ENCODE data around the gene IFT57.
"Not testable (repeated sequence)": the region's sequence is repeated elsewhere in the genome, so short reads cannot be mapped to it uniquely, and the experiment has no call there.

Gene IFT57

DNA sequence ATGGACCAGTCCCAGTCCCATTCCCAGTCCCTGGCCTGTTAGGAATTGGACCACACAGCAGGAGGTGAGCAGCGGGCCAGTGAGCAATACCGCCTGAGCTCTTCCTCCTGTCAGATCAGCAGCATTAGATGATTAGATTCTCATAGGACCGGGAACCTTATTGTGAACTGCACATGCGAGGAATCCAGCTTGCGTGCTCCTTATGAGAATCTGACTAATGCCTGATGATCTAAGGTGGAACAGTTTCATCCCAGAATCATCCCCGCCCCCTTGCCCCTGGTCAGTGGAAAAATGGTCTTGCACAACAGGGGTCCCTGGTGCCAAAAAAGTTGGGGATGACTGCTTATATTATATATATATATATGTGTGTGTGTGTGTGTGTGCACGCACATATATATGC lies 63.1 kb downstream of the IFT57 start:
- DNase-seq (ENCODE audit: low spot score), result no peak

DNA sequence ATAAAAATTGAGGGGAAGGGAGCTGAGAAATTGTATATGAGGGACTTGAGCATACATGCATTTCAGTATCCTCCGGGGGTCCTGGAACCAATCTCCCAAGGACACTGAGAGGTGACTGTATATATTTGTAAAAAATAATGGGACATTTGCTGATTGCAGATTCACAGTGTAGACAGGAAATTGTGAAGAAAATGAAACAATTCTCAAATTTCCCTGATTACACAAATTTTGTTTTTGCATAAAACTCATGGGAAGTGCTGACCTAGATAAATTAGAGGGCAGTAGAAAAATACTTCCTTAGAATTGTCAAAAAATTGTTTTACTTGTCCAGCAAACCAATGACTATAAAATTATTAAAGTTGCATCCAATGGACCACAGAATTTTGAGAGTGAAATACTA lies 64.0 kb downstream of the IFT57 start:
- DNase-seq (ENCODE audit: low spot score), result no peak

DNA sequence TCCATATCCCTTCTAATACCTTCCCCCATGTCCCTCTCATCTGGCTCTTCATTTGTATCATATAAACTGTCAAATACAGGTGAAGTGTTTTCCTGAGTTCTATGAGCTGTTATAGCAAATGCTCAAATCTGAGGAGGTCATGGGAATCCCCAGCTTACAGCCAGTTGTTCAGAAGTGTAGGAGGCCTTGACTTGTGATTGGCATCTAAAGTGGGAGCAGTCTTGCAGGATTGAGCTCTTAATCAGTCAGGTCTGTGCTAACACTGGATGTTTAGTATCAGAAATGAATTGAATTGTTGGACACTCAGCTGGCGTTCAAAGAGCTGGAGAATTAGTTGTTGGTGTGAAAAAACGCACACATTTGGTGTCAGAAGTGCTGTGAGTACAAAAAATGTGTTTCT lies 65.0 kb downstream of the IFT57 start:
- DNase-seq (ENCODE audit: low spot score), result no peak

DNA sequence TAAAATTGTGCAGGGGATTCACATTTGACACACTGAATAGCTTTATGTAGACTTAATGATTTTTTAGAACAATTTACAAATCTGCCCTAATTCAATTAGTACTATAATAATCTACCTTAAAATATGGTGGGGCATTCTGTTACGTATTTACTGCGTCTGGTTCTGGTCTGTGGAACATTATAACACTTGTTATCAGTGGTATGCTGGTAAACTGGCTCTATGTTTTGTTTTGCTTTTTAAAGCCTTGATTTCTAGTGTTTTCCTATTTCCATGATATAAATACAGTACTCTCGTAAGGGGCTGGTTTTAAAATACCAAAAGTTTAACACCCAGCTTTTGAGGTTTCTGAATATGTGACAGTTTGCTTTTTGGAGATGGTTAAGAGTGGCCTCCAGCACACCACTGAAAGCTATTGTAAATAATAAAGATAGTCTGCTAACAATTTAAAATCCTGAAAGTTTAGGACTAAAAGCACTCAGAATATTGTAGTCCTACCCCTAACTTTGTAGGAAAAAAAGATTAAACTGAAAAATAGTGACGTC lies 65.8 kb downstream of the IFT57 start:
- DNase-seq (ENCODE audit: low spot score), result no peak

DNA sequence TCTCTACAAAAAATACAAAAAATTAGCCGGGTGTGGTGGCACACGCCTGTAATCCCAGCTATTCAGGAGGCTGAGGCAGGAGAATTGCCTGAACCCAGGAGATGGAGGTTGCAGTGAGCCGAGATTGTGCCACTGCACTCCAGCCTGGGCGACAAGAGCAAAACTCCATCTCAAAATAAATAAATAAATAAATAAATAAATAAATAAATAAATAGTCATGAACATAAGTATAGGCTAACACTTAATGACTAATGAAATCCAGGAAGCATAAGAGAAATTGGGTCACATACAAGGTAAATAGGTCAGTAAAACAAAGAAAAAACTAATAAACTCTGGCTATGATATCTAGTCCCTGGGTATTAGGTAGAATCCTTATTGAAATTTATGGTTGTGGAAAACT lies 66.6 kb downstream of the IFT57 start:
- DNase-seq (ENCODE audit: low spot score), result not testable (repeated sequence)

DNA sequence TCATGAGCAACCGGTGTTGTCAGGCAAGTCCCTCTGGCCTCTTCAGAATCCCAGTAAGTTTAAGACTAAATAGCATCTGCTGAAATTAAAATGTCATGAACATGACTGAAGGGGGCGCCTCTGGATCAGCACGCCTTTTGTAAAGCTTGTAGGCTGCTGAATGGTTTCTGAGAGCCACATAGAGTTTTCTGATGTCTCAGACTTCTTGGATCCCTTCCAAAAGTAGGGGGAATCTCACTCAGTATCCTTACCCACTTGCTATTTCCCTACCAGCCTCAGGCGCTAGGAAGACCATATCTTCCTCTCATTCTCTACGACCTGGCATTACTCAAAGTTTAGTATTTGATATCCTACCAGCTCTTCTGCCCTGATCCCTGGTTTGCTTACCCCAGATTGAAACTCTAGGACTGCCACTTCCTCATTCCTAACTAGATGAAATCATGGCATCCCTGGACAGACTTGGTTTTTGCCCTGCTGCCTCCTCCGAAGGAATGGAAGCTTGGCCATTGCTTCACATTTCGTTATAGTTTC lies 68.7 kb downstream of the IFT57 start:
- peak; percentile 37 for DNase-seq (ENCODE audit: low spot score)

DNA sequence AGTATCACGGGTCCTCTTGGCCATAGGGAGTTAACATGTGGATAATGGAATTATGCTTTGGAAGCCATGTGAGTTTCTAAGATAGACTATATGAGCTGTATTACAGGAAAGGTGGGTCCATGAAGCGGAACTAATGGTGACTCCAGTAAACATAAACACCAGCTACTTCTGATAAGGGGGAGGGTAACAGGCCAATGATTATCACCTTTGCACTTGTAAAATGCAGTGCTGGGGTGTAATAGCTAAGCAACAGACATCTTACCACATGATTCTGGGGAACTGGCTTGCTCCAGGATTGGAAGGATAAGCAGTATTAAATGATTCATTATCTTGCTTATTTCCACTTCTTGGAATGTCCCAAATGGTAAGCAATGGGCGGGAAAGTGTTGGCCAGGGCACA lies 70.0 kb downstream of the IFT57 start:
- no peak for DNase-seq (ENCODE audit: low spot score)

DNA sequence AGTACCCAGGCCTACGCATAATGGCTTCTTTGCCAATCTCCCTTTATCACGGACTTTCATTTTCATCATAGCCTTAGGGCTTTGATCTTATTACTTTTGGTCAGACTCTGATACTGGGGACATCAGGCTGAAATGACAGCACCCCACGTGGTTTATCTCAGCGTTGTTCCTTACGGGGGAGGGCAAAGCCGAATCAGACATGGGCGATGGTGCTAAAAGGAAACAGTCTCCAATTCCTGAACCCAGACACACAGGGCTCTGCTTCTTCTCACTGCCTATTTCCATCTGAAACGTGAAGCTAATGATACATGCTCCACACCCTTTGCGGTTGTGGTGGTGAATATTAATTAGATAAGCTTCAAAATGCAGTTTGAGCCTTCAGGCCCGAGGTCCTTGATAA lies 72.0 kb downstream of the IFT57 start:
- no peak for DNase-seq (ENCODE audit: low spot score)

DNA sequence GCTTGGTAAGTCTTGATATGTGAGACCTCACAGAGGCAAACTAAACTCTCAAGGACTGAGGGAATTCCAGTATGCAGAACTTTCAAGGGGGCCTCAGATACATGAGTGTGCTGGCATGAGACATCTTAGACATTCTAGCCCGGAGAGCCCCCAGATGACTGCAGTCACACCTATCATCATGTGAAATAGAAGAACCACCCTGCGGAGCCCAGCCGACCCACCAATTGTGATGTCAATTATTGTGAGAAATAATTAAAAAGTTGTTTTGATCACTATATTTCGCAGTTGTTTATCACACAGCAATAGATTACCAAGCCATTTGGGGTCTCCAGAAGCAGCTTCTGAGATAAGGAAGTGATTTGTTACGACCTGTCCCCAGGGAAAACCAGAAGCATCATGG lies 76.1 kb downstream of the IFT57 start:
- no peak for DNase-seq (ENCODE audit: low spot score)

DNA sequence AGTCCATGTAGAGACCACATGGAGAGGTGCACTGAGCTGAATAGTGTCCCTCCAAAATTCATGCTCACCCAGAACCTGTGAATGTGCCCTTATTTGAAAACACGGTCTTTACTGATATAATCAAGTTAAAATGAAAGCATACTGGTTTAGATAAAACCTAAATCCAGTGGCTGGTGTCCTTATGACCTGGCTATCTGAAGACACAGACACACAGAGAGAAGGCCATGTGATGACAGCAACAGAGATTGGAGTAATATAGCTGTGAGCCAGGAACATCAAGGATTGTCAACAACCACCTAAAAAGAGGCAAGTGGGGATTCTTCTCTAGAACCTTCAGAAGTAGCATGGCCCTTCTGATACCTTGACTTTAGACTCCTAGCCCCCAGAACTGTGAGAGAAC lies 76.6 kb downstream of the IFT57 start:
- no peak for DNase-seq (ENCODE audit: low spot score)

DNA sequence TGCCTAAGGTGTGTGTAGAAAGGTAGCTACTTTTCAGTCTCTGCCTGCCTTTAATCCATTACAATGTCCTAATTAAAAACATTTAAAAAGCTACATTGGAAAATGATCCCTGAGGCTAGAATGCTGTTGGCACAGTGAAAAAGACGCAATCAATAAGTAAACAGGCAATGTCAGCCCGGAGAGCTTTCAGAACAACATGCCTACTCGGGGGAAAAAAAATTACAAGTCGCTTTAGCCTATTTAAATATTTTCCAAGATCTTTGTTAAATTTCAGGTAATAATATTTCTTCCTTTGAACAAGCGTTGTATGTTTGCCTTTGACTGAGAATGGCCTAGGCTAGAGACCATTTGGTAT lies 84.8 kb downstream of the IFT57 start:
- no peak for DNase-seq (ENCODE audit: low spot score)

DNA sequence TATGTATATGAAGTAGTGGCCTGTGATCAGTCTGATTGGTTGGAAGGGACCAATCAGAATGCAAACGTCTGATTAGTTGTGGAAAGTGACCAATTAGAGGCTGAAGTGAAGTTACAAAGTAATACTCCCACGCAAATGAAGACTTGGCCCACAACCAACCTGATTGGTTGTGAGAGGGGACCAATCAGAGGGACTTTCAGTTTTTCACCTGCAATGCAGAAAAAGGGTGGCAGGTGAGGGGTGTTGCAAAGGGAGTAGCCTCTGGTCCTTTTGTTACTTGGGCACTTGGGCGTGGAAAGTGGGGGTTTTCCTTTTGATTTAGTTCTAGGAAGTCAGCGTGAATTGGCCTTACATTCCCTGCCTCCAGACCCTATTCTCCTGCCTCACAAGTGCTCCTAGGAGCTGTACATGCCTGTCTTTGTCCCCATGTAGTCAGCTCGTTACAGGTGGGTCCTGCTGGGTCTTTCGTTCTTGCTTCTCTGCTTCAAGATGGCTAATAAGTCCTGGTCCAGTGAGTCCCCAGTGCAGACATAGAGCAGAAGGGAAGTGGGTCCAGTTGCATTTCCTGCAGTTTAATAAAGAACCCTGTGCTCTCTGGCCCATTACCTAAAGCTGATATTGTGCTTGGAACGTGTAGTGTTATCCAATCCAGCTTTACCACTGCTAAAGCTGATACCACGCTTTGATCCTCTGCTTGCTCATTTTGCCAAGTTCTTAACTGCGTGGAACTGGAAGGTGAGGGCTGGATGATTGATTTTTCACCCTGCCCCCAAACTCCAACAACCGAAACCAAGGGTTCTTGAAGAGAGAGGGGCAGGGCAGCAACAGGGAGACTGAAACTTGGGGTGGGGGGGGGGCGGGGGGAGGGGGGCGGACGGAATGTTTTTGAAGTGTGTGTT lies 85.4 kb downstream of the IFT57 start:
- DNase-seq (ENCODE audit: low spot score), result no peak

DNA sequence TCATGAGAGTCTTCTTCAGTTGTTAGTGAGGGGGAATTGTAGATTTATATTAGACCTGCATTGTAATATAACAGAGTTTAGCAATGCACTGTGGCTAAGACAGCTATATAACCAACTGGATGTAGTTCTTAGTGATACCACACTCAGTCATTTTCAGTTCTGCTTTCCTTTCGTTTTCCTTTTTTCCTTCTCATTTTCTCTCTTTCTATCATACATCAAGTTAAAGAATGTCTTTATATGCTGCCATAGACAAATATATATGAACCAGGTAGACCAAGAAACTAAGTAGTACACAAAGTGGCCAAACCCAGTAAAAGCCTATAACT lies 87.7 kb downstream of the IFT57 start:
- no peak for DNase-seq (ENCODE audit: low spot score)

DNA sequence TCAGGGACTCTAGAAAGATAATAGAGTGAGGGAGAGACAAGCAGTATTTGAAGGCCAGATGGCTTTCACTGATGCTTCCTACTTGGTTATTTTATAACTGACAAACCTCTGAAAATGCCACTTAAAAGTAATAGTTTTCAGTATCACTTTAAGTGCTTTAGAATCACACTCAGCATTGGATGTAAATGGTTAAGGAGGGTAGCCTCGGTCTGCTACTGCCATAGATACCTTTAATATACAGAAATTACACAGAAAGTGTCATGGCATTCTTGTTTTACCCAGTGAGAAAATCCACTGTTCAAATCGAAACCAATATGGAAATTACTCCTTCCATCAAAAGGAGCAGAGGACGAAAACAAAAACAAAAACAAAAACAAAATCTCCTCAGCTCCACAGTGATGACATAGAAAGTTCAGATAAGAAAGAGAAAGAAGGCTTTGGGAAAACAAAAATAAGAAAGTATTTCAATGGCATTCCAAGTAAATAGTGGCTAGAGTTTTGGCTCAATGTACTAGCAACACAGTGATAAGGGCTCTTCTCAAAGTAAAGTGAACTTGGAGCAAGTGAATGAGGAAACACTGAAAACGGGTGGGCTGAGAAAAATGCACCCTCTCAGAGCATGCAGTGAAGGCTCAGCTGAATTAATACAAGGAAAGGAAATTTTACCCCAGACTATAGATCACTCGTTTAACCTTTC lies 88.2 kb downstream of the IFT57 start:
- DNase-seq (ENCODE audit: low spot score), result no peak

DNA sequence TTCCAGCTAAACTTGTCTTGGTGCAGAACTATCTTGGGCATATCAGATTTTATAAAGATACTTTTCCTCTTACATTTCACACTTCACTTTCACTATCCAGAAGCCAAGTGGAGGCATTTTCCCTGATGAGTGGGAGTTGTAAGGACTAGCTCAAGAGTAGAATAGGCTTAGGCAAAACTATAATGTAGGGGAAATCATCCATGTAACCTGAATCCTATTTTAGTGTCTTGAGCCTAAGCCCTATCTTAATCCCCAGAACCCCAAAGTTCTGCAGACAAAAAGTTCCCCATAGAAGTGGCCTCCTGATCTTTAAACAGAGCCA lies 89.2 kb downstream of the IFT57 start:
- no peak for DNase-seq (ENCODE audit: low spot score)

DNA sequence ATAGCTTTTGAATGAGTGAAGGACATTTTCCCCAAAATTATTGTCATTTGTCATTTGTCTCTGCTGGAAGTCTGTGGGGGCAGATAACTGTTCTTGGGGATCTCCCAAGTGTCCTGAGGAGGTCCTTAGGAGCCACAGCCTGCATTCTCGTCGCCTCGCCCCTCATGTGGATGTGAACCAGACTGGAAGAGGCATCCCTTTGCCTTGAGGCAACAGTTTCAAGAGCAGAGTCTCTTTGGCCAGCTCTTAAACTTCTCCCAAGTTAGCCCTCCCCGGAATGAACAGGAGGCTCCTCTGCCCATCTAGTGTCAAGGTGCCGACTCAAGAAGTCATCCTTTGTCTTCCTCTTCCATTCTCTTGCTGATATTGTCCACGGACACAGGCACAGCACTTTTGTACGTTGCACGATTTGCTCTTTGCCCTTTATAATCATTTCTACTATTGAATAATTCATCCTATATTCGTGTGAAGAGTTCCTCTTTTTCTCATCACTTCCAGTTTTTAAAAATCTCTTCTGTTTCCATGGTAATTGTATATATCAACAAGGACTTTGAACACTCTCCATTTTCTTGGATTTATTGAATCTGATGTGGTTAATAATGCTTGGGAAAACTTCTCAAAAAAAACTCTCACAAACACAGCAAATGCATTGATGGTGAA lies 90.6 kb downstream of the IFT57 start:
- DNase-seq (ENCODE audit: low spot score), result no peak

DNA sequence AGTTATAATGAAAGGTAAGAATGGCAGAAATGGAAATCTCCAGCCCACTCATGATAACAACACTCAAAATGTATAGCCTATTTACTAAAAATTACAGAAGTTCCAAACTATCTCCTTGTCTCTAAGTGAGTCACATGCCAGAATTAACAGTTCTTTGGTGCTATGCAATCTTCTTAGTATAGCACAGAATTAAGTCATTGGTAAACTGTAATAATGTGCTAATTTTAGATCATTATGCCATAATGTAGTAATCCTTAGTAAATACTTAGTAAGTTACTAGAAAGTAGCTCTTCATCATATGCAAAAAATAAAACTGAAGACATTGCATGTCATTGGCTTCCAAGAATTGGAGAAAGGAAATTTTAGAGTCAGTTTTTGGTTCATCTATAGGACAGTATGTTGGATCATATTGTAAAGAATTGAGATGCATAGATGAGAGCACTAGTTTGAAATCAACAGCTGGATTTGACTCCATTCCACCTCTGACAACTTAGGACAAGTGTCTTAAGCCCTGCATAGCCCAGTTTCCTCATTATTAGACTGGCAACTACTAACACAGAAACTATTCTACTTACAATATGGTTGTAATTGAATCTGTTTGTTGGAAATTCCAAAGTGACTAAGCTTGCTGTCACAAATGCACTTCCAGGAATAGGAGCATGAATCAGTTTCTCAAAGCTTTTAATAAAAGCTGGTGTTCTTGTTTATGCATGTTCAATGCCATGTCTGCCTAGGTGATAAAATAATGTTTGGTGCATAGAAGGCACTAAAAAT lies 91.3 kb downstream of the IFT57 start:
- DNase-seq (ENCODE audit: low spot score), result no peak

DNA sequence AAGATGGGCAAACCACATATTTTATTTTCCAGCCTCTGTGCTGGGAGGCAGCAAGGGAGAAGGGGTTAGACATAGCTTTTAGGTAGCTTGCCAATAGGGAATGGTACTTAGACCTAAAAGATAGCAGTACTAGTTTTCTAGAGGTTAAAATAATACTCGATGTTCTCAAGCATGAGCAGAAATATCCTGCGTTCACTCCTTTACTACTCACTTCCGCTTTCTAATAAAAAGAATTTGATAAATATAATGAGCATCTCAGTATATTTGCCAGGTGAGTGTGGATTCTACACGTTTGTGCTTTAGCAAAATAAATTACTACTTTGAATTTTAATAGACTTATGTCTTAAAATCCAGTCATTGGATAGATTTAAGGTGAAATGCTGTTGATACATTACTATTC lies 92.0 kb downstream of the IFT57 start:
- DNase-seq (ENCODE audit: low spot score), result no peak

DNA sequence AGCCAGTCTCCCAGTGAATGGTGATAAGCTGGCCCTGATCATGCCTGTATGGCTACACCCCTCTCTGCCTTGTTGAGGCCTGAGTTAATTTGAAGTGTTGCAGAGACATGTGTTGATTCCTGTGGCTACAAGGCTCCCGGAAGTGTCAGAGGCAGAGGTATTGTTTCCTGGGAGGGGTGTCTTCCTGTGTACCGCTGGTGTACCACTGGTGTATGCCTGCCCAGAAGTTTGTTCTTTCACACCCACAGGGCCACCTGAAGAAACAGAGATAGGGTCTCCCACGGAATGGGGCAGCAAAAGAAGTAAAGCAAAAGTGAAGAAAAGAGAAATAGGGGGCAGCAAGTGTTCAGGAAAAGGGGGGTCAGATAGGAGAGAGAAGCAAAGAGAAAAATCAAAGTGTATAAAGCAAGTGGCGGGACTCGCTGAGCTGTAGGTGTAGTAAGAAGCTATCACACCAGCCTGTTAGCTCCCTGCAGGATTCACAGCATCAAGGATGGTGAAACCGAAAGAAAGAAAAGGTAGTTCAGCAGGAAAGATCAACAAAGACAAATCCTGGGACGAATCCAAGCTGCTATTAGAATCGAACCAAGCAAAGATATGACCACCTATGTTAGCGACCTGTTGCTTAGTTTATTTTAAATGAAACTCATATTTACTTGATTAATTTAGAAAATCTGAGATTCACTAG lies 94.8 kb downstream of the IFT57 start:
- DNase-seq (ENCODE audit: low spot score), result no peak

DNA sequence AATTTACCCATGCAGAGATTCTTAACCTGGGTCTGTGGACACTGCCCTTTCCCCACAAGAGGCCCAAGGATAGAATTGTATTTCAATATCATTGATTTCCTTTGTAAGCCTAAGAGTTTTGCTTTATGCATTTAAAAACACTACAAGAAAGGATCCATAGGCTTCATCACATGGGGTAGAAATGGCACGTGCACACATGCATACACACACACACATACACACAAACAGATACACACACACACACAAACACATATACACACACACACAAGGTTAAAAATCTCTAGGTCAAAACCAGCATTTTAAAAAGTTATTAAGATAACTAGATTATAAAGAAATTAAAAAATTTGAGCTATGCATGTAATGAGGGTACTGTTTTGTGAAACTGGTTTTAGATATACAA lies 95.9 kb downstream of the IFT57 start:
- DNase-seq (ENCODE audit: low spot score), result no peak

DNA sequence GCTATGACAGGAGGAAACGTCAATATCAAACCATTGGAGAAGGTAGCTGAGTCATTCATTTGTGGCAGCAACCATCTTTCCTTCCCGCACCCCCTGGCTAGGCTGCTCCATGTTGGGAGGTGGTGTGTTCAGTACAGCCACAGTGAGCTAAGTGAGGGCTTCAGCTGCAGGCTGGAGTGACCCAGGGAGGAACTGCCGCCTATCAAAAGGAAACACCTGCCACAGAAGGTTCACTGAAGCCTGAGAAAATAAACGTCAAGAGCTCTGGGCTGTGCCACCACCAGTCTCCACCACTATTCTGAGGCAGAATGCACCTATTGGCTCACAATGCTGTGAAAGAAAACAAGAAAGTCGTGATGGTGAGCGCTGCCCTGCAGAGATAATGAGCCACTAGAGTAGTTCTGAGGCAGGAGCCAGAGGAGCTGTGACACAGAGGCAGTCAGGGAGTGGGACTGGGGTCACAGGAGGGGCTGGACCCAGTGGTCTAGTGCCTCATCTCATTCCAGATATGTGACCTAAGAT lies 96.6 kb downstream of the IFT57 start:
- DNase-seq (ENCODE audit: low spot score), result peak; percentile 76

Data from germinal center (tissue), 1 donor.